Left forelimb (tissue), 1 donor: ENCODE results near the gene THTPA.

Experiments used
- DNase-seq: peaks from one replicate; pipeline ENCODE4 v3.0.0-alpha.2; 2018; ENCODE audit warnings: low spot score

The THTPA gene

GRCh38 chr14:23555882-23556699 lies at the start of gene THTPA:
Gene THTPA, plus strand, starts transcription at chr14:23556271. Its CDS starts 487 bp downstream, at chr14:23556758.
- DNase-seq: peak; percentile 94

- no peak for DNase-seq
These were observed 43.9 kb upstream of the THTPA start for GRCh38 chr14:23512156-23512555.

GRCh38 chr14:23513005-23513817 lies 42.9 kb upstream of the THTPA start:
- DNase-seq: no peak

- DNase-seq: no peak
These were observed 42.0 kb upstream of the THTPA start for GRCh38 chr14:23513818-23514643.

GRCh38 chr14:23514644-23514957 lies 41.5 kb upstream of the THTPA start:
- no peak for DNase-seq

GRCh38 chr14:23517650-23518326 lies 38.3 kb upstream of the THTPA start:
- no peak for DNase-seq

GRCh38 chr14:23518709-23519108 lies 37.4 kb upstream of the THTPA start:
- no peak for DNase-seq

GRCh38 chr14:23520899-23521533 lies 35.1 kb upstream of the THTPA start:
- no peak for DNase-seq

- no peak for DNase-seq
These were observed 34.1 kb upstream of the THTPA start for GRCh38 chr14:23521785-23522640.

- DNase-seq: no peak
These were observed 33.4 kb upstream of the THTPA start for GRCh38 chr14:23522643-23523198.

- DNase-seq: no peak
These were observed 32.6 kb upstream of the THTPA start for GRCh38 chr14:23523229-23524016.

GRCh38 chr14:23524954-23525353 lies 31.1 kb upstream of the THTPA start:
- no peak for DNase-seq

- DNase-seq: no peak
These were observed 30.5 kb upstream of the THTPA start for GRCh38 chr14:23525611-23526010.

GRCh38 chr14:23528555-23528954 lies 27.5 kb upstream of the THTPA start:
- no peak for DNase-seq

GRCh38 chr14:23529016-23529415 lies 27.1 kb upstream of the THTPA start:
- DNase-seq: no peak

- DNase-seq: no peak
These were observed 25.6 kb upstream of the THTPA start for GRCh38 chr14:23530375-23531055.

- no peak for DNase-seq
These were observed 24.7 kb upstream of the THTPA start for GRCh38 chr14:23531391-23531790.

GRCh38 chr14:23532658-23533057 lies 23.4 kb upstream of the THTPA start:
- DNase-seq: no peak
